Fibroblast of lung (primary cell): ENCODE data around the gene EVI5. TPM values are rescaled to one million over a fixed set of nuclear protein-coding genes. Genes with fewer than 3 reads are reported as not detected.

Source experiments
- DNase-seq, 2 donors: peaks; one replicate each; pipeline versions ENCODE4 v3.0.0 to v3.0.0-alpha.2; 2010; ENCODE audit warnings: low read depth in 2 of 2
- H2AFZ ChIP-seq: 2 replicates; pipeline ENCODE4 v1.5.1; 2012; ENCODE audit warnings: low read length, control low read depth, inconsistent platforms
- H3K27ac ChIP-seq: 2 replicates; pipeline ENCODE4 v1.5.1; 2011; ENCODE audit warnings: low read length, control low read depth; ENCODE audit not compliant: insufficient read depth
- H3K27me3 ChIP-seq: 2 replicates; pipeline ENCODE4 v1.5.1; 2011; ENCODE audit warnings: mild to moderate bottlenecking, low read length; ENCODE audit not compliant: control insufficient read depth, insufficient read depth
- H3K36me3 ChIP-seq: 2 replicates; pipeline ENCODE4 v1.5.1; 2011; ENCODE audit warnings: low read length; ENCODE audit not compliant: control insufficient read depth, insufficient read depth
- H3K4me1 ChIP-seq: 2 replicates; pipeline ENCODE4 v1.5.1; 2011; ENCODE audit warnings: low read length; ENCODE audit not compliant: control insufficient read depth, insufficient read depth; ENCODE audit errors: extremely low read depth
- H3K4me2 ChIP-seq: 2 replicates; pipeline ENCODE4 v1.5.1; 2011; ENCODE audit warnings: low read length, control low read depth; ENCODE audit not compliant: insufficient read depth; ENCODE audit errors: extremely low read depth
- H3K4me3 ChIP-seq, 4 experiments: fragments of 200-600 bp in 1 of 4; sonication (generic) in 1 of 4; replicated peaks in 1 of 4; 2 replicates each; pipeline ENCODE4 v1.5.1; 2011 to 2016; ENCODE audit warnings: low read length in 4 of 4, low read depth in 3 of 4, mild to moderate bottlenecking in 3 of 4, control low read depth in 2 of 4, inconsistent platforms in 1 of 4, mixed read lengths in 1 of 4; ENCODE audit not compliant: insufficient read depth in 1 of 4; ENCODE audit errors: control extremely low read depth in 1 of 4
- H3K79me2 ChIP-seq: 2 replicates; pipeline ENCODE4 v1.5.1; 2012; ENCODE audit warnings: mild to moderate bottlenecking, low read length, inconsistent platforms; ENCODE audit not compliant: control insufficient read depth, insufficient read depth
- H3K9ac ChIP-seq: 2 replicates; pipeline ENCODE4 v1.5.1; 2011; ENCODE audit warnings: mild to moderate bottlenecking, low read length, control low read depth; ENCODE audit not compliant: insufficient read depth
- H3K9me3 ChIP-seq: 2 replicates; pipeline ENCODE4 v1.5.1; 2012; ENCODE audit warnings: low read depth, low read length; ENCODE audit not compliant: control insufficient read depth, insufficient read depth
- H4K20me1 ChIP-seq: 2 replicates; pipeline ENCODE4 v1.5.1; 2011; ENCODE audit warnings: low read length; ENCODE audit not compliant: control insufficient read depth, insufficient read depth; ENCODE audit errors: extremely low read depth
- CTCF ChIP-seq, 2 donors: IDR thresholded peaks in 1 of 2; conservative IDR thresholded peaks in 1 of 2; 1 replicate in 1 of 2; 2 replicates in 1 of 2; pipeline ENCODE4 v1.5.1; 2011 to 2012; ENCODE audit warnings: low read length in 2 of 2, control low read depth in 1 of 2, inconsistent platforms in 1 of 2, low read depth in 1 of 2, mild to moderate bottlenecking in 1 of 2
- EZH2 ChIP-seq: IDR thresholded peaks from 2 replicates; pipeline ENCODE4 v1.5.1; 2012; ENCODE audit warnings: low read length, control low read depth, mild to moderate bottlenecking; ENCODE audit errors: missing control alignments
- polyA plus RNA-seq, 2 donors: library from polyadenylated mRNA; depleted of rRNA in 1 of 2; stranded (reverse) in 1 of 2; unstranded in 1 of 2; fragments of >200 nt; gene quantifications; 2 replicates each; pipeline ENCODE4 v1.2.1, GENCODE V29; 2011 to 2012; ENCODE audit warnings: missing spikeins in 1 of 2
- total RNA-seq: library from RNA; depleted of rRNA; stranded (reverse); fragments of >200 nt; gene quantifications from 2 replicates; pipeline ENCODE4 v1.2.1, GENCODE V29; 2014

The EVI5 gene
- total and polyA plus RNA-seq, 2 donors (not counting 1 experiment from before 2014, with no cell fraction given) = 32.5 to 48.1 TPM

GRCh38 chr1:92797297-92797696 lies 12.4 kb upstream of the EVI5 start:
- no peaks in the 10 kb centered on the region for H4K20me1 ChIP-seq

GRCh38 chr1:92795166-92795565 lies 10.3 kb upstream of the EVI5 start:
- no peak overlapping the region for H2AFZ ChIP-seq
- H3K4me2 ChIP-seq = no peak overlapping the region
- TF ChIP-seq CTCF (conservative IDR thresholded peaks at IDR 0.05 in 1 of 2, IDR thresholded peaks at IDR 0.05 in 1 of 2; ENCODE audit: low read depth in 1 of 2, low read length in 2 of 2) (no peak), EZH2 (no peak)
- H3K9me3 ChIP-seq = no peaks in the 10 kb centered on the region
- H3K9ac ChIP-seq = no peak overlapping the region
- no peaks in the 10 kb centered on the region for H3K36me3 ChIP-seq
- no peaks in the 10 kb centered on the region for H4K20me1 ChIP-seq
- no peak overlapping the region for H3K4me3 ChIP-seq
- no peak overlapping the region for H3K27ac ChIP-seq
- H3K79me2 ChIP-seq = no peaks in the 10 kb centered on the region
- no peaks in the 10 kb centered on the region for H3K4me1 ChIP-seq
- H3K27me3 ChIP-seq = no peaks in the 10 kb centered on the region
- peak; percentile 75 to 76 for DNase-seq

More at GRCh38 chr1:92797297-92797696, 12.4 kb upstream of the EVI5 start:
- no peaks in the 10 kb centered on the region for H3K4me1 ChIP-seq
- no peak overlapping the region for H3K4me2 ChIP-seq
- peak; percentile 43 to 46 for DNase-seq
- H3K4me3 ChIP-seq = no peak overlapping the region
- no peaks in the 10 kb centered on the region for H3K79me2 ChIP-seq
- TF ChIP-seq CTCF (conservative IDR thresholded peaks at IDR 0.05 in 1 of 2, IDR thresholded peaks at IDR 0.05 in 1 of 2; ENCODE audit: low read depth in 1 of 2, low read length in 2 of 2) (no peak), EZH2 (no peak)
- no peaks in the 10 kb centered on the region for H3K27me3 ChIP-seq
- no peak overlapping the region for H3K27ac ChIP-seq
- no peak overlapping the region for H2AFZ ChIP-seq
- H3K9ac ChIP-seq = no peak overlapping the region
- H3K9me3 ChIP-seq = no peaks in the 10 kb centered on the region
- no peaks in the 10 kb centered on the region for H3K36me3 ChIP-seq

GRCh38 chr1:92792340-92792782 lies 7.5 kb upstream of the EVI5 start:
- no peaks in the 10 kb centered on the region for H3K27me3 ChIP-seq
- H3K36me3 ChIP-seq = no peaks in the 10 kb centered on the region
- H3K4me1 ChIP-seq = no peaks in the 10 kb centered on the region
- H3K4me3 ChIP-seq = no peak overlapping the region
- H3K27ac ChIP-seq = no peak overlapping the region
- H3K4me2 ChIP-seq = no peak overlapping the region
- H3K79me2 ChIP-seq = no peaks in the 10 kb centered on the region
- TF ChIP-seq EZH2 (no peak), CTCF (conservative IDR thresholded peaks at IDR 0.05 in 1 of 2, IDR thresholded peaks at IDR 0.05 in 1 of 2; ENCODE audit: low read depth in 1 of 2, low read length in 2 of 2) (no peak)
- no peak overlapping the region for H3K9ac ChIP-seq
- H3K9me3 ChIP-seq = no peaks in the 10 kb centered on the region
- no peak overlapping the region for H2AFZ ChIP-seq
- no peak for DNase-seq
- H4K20me1 ChIP-seq = no peaks in the 10 kb centered on the region
